Stimulated activated CD4-positive, alpha-beta T cell treated with anti-CD3 and anti-CD28 coated beads, Interleukin-2, amount 100 ng/mL, for 4 hours (primary cell): Measurements from ENCODE around the gene SSU72.
"Not testable (repeated sequence)": the region's sequence is repeated elsewhere in the genome, so short reads cannot be mapped to it uniquely, and the experiment has no call there.

Source experiments
- DNase-seq: peaks from one replicate; pipeline ENCODE4 v3.0.0-alpha.2; 2020; ENCODE audit warnings: low read depth

SSU72 gene

GRCh38 chr1:1540818-1541628, 33.6 kb downstream of the SSU72 start:
- DNase-seq = no peak

DNA sequence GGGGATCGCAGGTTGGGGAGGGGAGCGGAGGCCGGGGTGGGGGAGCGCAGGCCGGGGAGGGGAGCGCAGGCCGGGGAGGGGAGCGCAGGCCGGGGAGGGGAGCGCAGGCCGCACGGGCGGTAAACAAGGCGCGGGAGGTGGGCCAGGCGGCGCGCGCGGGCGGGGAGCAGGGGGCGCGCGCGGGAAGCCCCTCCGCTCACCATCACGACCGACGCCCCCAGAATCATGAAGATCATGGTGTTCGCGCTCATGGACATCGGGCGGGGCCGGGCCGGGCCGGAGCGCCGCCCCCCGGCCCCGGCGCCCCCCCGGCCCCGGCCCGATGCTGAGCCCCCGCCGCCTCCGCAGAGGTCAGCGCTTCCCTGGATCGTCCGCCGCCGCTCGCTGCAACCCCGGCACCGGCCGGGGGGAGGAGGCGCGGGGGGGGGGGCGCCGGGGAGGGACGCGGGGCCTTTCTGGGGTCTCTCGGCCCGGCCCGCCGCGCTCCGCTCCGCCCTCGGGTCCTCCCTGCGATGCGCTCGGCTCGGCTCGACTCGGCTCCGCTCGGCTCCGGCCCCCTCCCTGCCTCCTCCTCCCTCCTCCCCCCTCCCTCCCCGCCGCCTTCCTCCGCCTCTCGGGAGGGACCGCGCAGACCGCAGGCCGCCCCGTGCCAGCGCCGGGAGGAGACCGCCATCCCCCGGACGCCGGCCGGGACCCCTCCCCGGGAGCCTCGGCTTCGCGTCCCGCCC, 34.4 kb downstream of the SSU72 start, which contains the start of gene TMEM240:
Gene TMEM240 (minus strand): TSS at position 535 of the 728 bp plus-strand sequence. CDS start 278 bp downstream, at position 257.
- DNase-seq = peak; percentile 36

- DNase-seq = no peak
Observed at GRCh38 chr1:1539310-1540089, 35.2 kb downstream of the SSU72 start.

GRCh38 chr1:1538989-1539309, 35.7 kb downstream of the SSU72 start:
- DNase-seq = no peak

DNA sequence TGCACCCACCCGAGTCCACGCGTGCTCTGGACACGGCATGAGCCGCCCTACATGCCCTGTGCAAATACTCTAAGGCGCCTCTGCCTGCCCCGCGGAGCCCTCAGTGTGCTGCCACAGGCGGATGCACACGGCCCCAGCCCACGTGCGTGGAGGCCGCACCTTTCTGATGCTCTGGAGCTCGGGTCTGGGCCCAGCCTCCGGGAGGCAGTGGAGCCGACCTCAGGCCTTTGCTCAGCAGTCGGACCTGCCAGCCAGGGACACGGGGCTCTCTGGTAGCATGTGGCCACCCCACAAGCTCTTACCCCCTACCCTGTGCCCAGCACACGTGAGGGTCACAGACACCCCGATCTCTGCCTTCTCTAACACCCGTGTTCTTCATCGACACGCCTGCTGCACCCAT, 36.3 kb downstream of the SSU72 start:
- no peak for DNase-seq

DNA sequence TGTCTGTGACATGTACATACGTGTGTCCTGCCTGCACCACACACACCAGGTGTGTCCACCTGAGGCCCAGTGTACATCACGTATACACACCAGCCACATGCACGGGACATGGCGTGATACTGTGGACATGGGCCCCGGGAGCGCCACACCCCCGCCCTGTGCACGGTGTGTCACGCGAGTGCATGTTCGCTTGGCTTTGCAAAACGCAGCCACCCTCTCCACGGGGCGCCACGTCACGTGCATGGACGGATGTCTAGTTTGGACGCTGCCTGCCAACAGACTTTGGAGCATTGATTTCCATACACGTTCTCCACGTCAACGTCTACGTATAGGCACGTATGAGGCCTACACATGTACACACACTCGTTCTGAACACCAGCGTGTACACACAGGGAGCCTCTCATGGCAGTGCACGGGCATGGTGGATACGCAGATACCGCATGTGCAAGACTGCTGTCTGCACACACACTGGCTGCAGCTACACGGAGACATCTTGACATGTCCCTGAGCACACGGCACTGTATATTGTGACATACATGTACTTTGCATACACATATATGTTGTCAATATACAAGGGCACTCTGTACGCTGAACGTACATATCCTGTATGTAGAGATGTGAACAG, 36.9 kb downstream of the SSU72 start:
- no peak for DNase-seq

- no peak for DNase-seq
Observed at GRCh38 chr1:1536938-1537546, 37.6 kb downstream of the SSU72 start.

DNA sequence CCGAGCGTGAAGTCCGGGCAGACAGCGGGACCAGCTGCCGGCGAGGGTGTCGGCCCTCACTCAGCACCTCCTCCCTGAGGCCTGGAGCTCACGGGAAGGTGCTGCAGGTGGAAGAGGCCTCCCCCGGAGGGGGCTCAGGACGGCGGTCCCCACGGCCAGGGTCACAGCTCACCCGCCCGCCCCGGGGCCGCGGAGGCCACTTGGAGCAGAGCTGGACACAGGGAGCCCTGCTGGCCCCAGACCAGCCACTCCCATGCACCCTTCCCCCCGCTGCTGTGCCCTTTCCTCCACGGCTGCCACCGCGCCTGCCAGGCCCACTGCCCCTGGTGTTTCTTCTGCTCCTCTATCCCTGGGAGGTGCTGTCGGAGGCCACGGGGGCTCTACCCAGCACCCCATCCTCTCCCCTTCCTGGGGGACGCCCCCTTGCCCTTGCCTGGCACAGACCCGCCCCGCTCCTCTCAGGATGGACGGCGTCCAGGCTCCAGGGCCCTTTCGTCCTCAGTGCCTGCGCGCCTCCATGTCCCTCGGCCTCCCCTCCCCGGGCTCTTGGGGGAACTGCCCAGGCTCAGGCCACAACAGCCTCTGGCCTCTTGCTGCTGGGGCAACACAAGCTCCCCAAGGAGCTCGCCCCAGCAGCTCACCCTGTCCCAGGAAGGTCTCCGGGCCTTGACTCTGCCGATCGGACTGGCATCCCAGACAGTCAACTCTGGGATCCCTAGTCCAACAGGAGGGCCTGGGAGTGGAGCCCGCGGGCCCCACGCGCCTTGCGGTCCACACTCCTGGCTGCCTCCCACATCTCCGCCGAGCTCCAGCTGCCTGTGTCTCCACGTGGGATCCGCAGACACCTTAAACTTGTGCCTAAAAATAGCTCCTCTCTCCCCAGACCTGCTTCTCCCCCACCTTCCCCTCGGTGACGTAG, 38.4 kb downstream of the SSU72 start:
- DNase-seq = no peak

DNA sequence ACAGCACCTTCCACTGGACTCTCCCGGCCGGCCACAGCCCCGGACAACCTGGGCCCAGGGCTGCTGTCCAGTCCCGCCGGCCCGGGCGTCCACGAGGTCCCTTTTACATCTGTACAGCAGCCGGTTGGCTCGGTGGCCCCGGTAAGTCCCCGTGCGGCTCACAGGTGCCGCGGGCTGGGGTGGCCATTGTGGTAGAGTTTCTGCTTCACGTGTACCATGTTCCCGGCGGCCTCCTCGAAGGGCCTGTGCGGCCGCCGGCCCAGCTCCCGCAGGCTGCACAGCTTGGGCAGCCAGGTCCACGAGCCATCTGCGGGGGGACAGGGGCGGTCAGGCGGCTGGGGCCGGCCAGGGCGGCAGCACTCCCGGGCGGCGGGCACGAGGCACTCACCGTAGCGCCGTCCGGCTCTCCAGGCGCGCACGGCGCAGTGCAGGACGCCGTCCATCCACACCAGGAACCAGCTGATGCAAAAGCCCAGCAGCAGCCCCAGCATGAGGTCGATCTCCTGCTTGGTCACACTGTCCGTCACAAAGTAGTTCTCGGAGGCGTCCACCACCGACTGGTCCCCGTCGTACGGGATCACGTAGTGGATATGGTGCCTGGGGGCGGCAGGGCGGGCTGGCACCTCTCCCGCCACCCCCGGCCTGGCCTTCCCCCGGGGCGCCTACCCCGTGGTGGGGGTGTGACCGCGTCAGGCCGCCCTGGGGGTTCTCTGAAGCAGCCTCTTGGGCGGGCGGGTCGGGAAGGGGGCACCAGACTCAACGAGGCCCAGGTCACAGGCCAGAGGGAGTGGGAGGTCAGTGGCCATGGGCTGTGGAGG, 39.3 kb downstream of the SSU72 start:
- DNase-seq = no peak

GRCh38 chr1:1534401-1535154, 40.1 kb downstream of the SSU72 start:
- DNase-seq = no peak

- DNase-seq = not testable (repeated sequence)
Observed at GRCh38 chr1:1533894-1534291, 40.8 kb downstream of the SSU72 start.

DNA sequence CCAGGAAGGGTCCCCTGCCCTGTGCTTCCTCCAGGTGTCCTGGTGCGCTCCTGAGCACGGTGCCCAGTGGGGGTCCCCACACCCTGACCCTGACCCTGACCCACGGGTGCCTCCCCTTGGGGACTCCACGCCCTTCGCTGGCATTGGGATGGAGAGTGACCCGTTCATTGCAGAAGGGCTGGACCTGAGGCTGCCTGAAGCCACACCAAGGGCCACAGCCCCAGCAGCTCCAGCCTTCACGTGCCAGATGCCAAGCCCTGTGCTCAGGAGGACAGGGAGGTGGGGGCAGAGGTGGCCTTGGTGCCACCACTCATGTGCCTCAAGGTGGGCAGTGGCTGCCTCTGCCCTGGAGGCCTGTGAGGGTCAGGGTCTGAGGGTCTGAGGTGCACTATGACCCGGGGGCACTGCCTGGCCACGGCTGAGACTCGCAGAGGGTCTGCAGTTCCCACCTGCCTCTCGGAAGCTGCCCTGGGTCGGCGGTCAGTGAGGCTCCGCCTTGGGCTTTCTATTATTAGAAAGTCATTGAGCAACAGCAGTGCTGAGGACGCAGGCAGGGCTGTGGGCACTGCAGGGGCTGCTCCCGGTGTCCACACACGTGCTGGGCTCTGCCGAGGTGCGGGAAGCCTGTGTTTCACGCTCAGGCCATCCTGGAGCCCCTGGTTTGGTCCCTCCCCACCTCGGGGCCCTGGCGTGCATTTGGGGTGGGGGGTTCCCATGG, 41.3 kb downstream of the SSU72 start:
- DNase-seq = not testable (repeated sequence)

GRCh38 chr1:1531947-1532346, 42.7 kb downstream of the SSU72 start:
- no peak for DNase-seq

- DNase-seq = no peak
Observed at GRCh38 chr1:1529936-1530335, 44.7 kb downstream of the SSU72 start.

DNA sequence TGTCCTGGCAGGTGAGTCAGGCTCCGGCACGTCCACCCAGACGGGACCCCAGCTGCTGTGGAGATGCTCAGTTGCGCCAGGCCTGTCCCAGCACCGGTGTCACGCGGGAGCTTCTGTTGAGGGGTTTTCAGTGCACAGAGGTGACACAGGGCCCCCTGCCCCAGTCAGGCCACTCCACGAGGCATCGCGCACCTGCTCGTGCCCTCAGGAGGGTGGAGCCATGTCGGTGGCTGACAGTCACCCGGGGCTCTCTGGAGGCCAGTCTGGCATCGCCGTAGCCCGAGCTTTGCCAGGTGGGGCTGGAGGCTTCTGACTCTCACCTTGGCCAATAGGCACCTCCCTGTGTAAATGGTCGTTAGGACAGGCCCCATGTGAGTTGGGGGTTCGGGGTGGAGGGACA, 45.3 kb downstream of the SSU72 start:
- no peak for DNase-seq

DNA sequence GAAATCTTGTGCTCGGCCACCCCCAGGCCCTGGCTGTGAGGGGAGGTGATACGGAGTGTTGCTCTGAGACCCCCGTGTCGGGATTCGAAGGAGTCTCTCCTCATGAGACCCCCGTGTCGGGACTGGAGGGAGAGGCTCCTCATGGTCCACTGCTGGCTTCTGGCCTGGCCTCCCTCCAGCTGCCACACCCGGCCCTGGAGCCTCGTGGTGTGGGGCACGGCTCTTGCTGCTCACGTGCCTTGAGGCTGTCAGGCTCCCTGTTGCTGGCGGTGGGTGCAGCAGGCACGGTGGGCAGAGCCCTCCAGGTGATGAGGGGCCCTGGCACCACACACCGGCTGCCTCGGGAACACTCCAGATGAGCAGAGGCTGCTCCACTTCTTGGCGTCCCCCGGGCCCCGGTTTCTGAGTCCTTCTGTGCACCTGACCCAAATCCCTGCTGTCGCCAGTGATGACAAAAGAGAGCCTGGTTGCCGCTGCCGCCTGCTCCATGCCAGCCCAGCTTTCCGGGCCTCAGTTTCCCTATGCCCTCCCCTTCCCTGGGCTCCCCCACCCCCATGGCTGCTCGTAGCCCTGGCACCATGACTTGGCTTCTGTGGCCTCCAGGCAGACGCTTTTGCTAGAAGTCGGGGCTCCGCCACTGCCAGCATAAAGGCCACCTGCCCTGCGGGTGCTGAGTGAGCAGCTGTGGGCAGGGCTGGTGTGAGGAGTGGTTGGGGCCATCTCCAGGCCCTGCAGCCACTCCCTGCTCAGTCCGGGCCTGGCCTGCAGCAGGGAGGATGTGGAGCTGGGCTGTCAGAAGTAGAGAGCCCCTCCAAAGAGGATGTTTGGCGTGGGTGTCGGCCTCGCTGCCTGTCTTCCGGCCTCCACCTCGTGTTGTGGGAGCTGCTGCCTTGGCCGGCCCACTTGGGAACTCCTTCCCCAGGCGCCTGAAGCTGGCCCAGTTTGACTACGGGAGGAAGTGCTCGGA, 46.1 kb downstream of the SSU72 start:
- no peak for DNase-seq
